Measurements from ENCODE around the gene TASL.
"Not testable (repeated sequence)": the region's sequence is repeated elsewhere in the genome, so short reads cannot be mapped to it uniquely, and the experiment has no call there.

The TASL gene

DNA sequence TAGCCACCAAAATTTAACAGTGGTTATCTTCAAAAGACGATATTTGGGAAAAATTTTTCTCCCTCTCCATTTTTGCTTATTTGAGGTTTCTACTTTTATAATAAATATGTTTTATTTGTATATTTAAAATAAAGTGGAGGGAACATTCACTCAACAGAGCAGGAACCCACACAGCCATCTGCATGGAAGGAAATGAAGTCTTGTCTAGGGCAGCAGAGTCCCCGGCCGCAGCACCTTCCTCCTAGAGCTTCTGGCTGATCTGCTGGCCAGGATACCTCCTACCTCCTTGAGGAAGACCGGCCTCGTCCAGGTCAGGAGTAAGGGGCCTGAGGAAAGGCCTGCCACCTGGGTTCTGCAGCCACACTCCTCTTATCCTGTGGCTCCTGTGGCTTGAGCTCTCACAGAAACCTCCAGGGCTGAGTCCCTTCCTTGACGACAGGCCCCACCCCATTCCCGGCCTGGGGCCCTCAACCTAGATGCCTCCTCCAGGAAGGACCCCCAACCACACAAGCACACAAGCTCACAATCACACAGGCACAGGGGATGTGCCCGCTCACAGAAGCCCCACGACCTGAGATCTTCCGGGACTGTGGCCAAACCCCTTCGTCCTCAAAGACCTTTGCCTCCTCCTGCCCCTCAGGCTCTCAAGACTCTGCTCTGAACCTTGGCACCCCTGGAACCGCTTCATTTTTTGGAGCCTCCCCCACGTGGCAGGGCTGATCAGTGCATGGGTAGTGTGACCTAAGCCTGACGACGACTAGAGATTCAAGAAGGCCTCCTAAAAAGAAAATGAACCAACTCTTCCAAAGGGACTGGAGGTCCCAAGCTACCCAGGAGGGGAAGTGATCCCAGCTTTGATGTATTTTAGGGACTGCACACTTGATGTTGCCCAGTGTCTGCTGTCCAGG is 23.0 kb upstream of the TASL start:
- not testable (repeated sequence) for H3K4me3 ChIP-seq (ENCODE audit: low read depth, low read length); H3K4me1 ChIP-seq (ENCODE audit: control insufficient read depth, insufficient read depth, low read length); H3K36me3 ChIP-seq (ENCODE audit: control insufficient read depth, insufficient read depth, low read length); H3K27me3 ChIP-seq (ENCODE audit: control insufficient read depth, insufficient read depth, low read length); H3K9me3 ChIP-seq (ENCODE audit: control insufficient read depth, insufficient read depth, low read length); H3K9ac ChIP-seq (ENCODE audit: low read depth, low read length)

DNA sequence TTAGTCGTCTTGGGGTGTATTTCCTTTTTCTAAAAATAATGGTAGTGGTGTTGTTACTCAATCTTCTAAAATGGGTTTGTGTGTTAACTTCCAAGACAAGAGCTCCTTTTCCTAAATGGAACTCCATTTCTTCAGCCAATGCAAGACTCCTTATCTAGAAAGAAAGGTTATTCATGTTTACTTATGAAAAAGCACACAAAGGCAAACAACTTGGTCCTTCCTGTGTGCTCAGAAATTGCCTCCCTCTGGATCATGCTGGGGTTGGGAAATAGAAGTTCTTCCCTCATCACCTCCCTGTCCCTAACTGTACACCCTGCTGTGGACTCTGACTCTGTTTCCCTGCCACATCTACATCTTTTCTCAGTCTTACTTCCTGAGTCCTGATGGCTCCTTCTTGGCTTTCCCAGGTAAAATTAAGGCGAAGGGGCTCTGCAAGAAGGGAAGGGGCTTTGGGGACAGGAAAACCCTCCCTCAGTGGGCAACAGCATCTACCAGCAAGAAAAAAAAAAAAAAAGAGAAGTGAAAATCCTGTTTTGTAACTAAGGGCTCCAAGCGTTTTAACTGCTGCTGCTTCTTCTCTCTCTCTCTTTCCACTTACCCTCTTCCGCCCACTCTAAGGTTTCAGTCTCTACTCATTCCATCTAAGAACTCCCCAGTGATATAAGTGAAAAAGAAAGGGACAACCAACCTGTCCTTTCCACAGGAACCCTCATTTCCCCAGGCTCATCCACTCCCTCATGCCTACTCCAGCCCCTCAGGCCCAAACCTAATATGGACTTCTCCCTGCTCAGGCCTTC is 19.8 kb upstream of the TASL start:
- Histone ChIP-seq H3K36me3 (ENCODE audit: control insufficient read depth, insufficient read depth, low read length) (no peaks in the 10 kb centered on the region), H3K4me1 (ENCODE audit: control insufficient read depth, insufficient read depth, low read length) (no peaks in the 10 kb centered on the region), H3K9me3 (ENCODE audit: control insufficient read depth, insufficient read depth, low read length) (no peaks in the 10 kb centered on the region), H3K27me3 (ENCODE audit: control insufficient read depth, insufficient read depth, low read length) (no peaks in the 10 kb centered on the region), H3K4me3 (ENCODE audit: low read depth, low read length) (no peak overlapping the region), H3K9ac (ENCODE audit: low read depth, low read length) (no peak overlapping the region)

DNA sequence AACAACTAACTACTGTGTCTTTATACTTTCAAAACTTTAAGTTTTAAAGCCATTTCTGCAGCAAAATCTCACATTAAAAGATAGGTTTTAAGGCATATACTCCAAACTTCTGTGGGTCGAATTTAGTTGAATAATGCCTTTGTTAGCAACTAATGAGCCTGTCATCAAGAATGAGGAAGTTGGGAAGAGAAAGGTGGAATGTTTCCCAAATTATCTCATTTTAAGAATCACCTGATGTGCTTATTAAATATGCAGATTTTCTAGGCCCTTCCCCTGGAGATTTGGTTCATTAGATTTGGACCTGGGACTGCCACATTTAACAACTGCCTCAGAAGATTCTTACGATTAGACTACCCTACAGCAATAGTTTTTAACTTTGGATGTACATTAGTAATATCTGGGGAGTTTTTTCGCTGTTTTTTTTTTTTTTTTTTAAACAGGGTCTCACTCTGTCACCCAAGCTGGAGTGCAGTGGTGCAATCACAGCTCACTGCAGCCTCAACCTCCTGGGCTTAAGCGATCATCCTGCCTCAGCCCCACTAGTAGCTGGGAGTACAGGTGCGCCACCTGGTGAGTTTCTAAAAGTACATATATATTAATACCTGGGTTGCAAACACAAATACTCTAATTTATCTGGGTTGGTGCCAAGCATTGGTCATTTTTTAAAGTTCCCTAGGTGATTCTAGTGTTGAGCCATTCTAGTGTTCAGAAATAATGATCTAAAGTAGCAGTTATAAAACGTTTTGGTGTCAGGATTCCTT is 16.1 kb upstream of the TASL start:
- Histone ChIP-seq H3K4me1 (ENCODE audit: control insufficient read depth, insufficient read depth, low read length) (peaks cover 4% of the 10 kb centered on the region), H3K9ac (ENCODE audit: low read depth, low read length) (no peak overlapping the region), H3K4me3 (ENCODE audit: low read depth, low read length) (no peak overlapping the region), H3K9me3 (ENCODE audit: control insufficient read depth, insufficient read depth, low read length) (no peaks in the 10 kb centered on the region), H3K27me3 (ENCODE audit: control insufficient read depth, insufficient read depth, low read length) (no peaks in the 10 kb centered on the region), H3K36me3 (ENCODE audit: control insufficient read depth, insufficient read depth, low read length) (no peaks in the 10 kb centered on the region)

DNA sequence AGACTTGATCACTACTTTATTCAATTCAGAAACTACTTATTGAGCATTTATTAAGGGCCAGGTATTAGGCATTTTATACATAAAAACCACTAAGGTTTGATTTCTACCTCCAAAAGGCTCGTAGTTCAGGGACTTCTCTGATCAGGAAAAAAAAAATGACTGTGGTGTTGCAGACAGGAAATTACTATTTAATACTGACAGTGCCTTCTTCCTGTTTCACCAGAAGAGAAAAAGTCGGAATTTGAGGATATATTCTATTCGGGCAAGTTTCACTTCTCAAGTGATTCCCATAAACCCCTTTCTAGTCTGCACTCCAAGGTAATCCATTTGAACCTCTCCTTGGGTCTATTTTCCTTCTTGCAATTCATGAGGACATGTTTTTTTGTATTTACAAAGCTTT is 15.3 kb upstream of the TASL start:
- no peaks in the 10 kb centered on the region for H3K27me3 ChIP-seq (ENCODE audit: control insufficient read depth, insufficient read depth, low read length)
- H3K9ac ChIP-seq (ENCODE audit: low read depth, low read length): no peak overlapping the region
- peaks cover 4% of the 10 kb centered on the region for H3K4me1 ChIP-seq (ENCODE audit: control insufficient read depth, insufficient read depth, low read length)
- H3K4me3 ChIP-seq (ENCODE audit: low read depth, low read length): no peak overlapping the region
- H3K9me3 ChIP-seq (ENCODE audit: control insufficient read depth, insufficient read depth, low read length): no peaks in the 10 kb centered on the region
- H3K36me3 ChIP-seq (ENCODE audit: control insufficient read depth, insufficient read depth, low read length): no peaks in the 10 kb centered on the region

DNA sequence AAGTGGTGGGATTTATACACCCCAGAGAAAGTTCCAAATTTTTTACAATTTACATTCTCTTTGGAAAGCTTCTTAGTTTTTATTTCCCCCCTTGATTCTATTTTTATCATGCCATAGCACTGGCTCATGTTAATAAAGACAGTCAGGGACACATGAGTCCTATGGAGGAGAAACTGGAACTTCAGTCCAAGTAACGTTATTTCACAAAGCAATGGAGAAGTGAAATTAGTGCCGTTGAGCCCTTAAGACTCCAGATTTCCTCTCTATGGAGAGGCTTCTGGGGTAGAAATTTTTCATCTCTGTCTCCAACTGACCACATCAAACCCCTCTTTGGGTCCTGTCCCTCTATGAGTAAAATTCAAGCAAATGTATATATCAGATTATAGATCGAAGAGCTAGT is 12.8 kb upstream of the TASL start:
- Histone ChIP-seq H3K4me1 (ENCODE audit: control insufficient read depth, insufficient read depth, low read length) (peaks cover 4% of the 10 kb centered on the region), H3K9me3 (ENCODE audit: control insufficient read depth, insufficient read depth, low read length) (no peaks in the 10 kb centered on the region), H3K27me3 (ENCODE audit: control insufficient read depth, insufficient read depth, low read length) (no peaks in the 10 kb centered on the region), H3K4me3 (ENCODE audit: low read depth, low read length) (no peak overlapping the region), H3K36me3 (ENCODE audit: control insufficient read depth, insufficient read depth, low read length) (no peaks in the 10 kb centered on the region), H3K9ac (ENCODE audit: low read depth, low read length) (no peak overlapping the region)

DNA sequence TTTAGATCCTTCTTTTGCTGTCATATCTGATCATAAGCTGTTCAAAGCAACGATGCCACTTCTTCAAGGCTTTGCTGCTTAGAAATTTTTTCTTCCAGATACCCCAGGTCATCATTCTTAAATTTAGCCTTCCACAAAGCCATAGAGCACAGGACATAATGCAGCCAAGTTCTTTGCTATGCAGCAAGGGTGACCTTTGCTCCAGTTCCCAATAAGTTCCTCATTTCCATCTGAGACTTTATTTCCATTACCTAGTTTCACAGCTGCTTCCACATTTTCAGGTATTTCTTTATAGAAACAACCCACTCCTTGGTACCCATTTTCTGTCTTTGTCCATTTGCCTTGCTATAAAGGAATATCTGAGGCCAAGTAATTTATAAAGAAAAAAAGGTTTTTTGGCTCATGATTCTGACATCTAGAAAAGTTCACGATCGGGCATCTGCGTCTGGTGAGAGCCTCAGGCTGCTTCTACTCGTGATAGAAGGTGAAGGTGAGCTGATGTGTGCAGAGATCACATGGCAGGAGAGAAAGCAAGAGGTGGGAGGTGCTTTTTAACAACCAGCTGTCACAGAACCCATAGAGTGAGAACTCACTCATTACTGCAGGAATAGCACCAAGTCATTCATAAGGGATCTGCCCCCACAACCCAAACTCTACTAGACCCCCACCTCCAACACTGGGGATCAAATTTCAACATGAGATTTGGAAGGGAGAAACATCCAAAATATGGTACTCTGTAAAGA is 11.8 kb upstream of the TASL start:
- Histone ChIP-seq H3K36me3 (ENCODE audit: control insufficient read depth, insufficient read depth, low read length) (no peaks in the 10 kb centered on the region), H3K4me1 (ENCODE audit: control insufficient read depth, insufficient read depth, low read length) (peaks cover 4% of the 10 kb centered on the region), H3K9ac (ENCODE audit: low read depth, low read length) (no peak overlapping the region), H3K27me3 (ENCODE audit: control insufficient read depth, insufficient read depth, low read length) (no peaks in the 10 kb centered on the region), H3K4me3 (ENCODE audit: low read depth, low read length) (no peak overlapping the region), H3K9me3 (ENCODE audit: control insufficient read depth, insufficient read depth, low read length) (no peaks in the 10 kb centered on the region)

DNA sequence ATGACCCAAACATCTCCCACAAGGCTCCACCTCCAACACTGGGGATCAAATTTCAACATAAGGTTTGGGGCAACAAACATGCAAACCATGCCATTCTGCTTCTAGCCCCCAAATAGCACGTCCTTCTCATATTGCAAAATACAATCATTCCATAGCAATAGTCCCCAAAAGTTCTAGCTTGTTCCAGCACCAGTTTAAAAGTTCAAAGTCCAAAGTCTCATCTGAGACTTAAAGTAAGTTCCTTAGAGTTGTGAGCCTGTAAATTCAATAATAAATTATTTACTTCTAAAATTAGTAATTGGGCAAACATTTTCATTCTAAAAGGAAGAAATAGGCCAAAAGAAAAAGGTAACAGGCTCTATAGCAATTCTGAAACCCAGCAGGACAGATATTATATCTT is 8.9 kb upstream of the TASL start:
- Histone ChIP-seq H3K4me3 (ENCODE audit: low read depth, low read length) (no peak overlapping the region), H3K36me3 (ENCODE audit: control insufficient read depth, insufficient read depth, low read length) (no peaks in the 10 kb centered on the region), H3K27me3 (ENCODE audit: control insufficient read depth, insufficient read depth, low read length) (no peaks in the 10 kb centered on the region), H3K4me1 (ENCODE audit: control insufficient read depth, insufficient read depth, low read length) (peaks cover 4% of the 10 kb centered on the region), H3K9ac (ENCODE audit: low read depth, low read length) (no peak overlapping the region), H3K9me3 (ENCODE audit: control insufficient read depth, insufficient read depth, low read length) (no peaks in the 10 kb centered on the region)

DNA sequence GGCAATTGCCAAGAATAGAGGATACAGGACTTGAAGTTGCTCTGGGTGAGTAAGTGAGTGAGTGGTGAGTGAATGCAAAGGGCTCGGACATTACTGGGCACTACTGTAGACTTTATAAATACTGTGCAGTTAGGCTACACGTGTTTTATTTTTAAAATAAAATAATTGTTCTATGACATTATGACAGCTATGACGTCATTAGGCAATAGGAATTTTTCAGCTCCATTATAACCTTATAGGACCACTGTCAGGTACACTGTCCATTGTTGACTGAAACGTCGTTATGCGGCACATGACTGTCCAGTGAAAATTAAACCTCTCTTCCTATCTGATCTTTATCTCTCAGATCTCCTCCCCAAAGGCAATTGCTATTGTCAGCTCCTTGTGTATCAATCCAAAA is 5.1 kb upstream of the TASL start:
- Histone ChIP-seq H3K4me3 (ENCODE audit: low read depth, low read length) (no peak overlapping the region), H3K36me3 (ENCODE audit: control insufficient read depth, insufficient read depth, low read length) (no peaks in the 10 kb centered on the region), H3K9me3 (ENCODE audit: control insufficient read depth, insufficient read depth, low read length) (no peaks in the 10 kb centered on the region), H3K27me3 (ENCODE audit: control insufficient read depth, insufficient read depth, low read length) (no peaks in the 10 kb centered on the region), H3K9ac (ENCODE audit: low read depth, low read length) (no peak overlapping the region), H3K4me1 (ENCODE audit: control insufficient read depth, insufficient read depth, low read length) (no peaks in the 10 kb centered on the region)

DNA sequence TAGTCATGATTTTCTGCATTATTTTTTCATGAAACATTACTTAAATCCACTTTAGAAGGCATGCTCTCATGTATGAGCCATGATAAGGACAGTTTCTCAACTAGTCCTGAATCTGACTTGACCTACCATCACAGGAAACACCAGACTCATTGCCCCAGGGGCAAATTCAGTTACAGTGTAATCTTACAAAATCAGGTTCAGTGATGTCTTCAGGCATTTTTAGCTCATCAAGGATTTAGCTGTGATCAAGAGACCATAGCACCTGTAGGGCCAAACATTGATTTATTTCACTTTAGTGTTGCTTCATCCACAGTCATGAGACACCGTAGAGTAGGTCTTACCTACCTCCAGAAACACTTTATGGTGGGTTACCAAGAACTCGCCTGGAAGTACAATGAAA is 3.1 kb upstream of the TASL start:
- H3K27me3 ChIP-seq (ENCODE audit: control insufficient read depth, insufficient read depth, low read length): no peaks in the 10 kb centered on the region
- no peaks in the 10 kb centered on the region for H3K9me3 ChIP-seq (ENCODE audit: control insufficient read depth, insufficient read depth, low read length)
- H3K36me3 ChIP-seq (ENCODE audit: control insufficient read depth, insufficient read depth, low read length): no peaks in the 10 kb centered on the region
- H3K4me1 ChIP-seq (ENCODE audit: control insufficient read depth, insufficient read depth, low read length): no peaks in the 10 kb centered on the region
- H3K9ac ChIP-seq (ENCODE audit: low read depth, low read length): no peak overlapping the region
- H3K4me3 ChIP-seq (ENCODE audit: low read depth, low read length): no peak overlapping the region

DNA sequence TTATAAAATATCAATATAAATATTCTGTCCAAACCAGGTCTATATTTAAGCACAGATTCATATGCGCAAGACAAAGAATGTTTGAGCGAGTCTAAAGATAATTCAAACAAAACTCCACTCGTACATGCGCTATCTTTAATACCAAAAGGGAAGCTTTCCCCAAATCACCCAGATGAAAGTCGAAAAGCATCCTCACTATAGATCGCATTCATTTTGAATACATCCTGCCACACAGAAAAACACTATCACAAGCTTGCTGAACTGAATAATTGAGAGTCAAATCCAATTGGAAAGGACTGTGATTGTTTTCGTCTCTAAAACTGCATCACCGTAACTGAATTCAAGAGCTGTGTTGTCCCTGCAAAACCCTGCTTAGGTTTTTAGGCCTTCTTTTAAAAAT is 685 bp downstream of the TASL start:
- no peak overlapping the region for H3K4me3 ChIP-seq (ENCODE audit: low read depth, low read length)
- H3K9me3 ChIP-seq (ENCODE audit: control insufficient read depth, insufficient read depth, low read length): no peaks in the 10 kb centered on the region
- no peak overlapping the region for H3K9ac ChIP-seq (ENCODE audit: low read depth, low read length)
- H3K36me3 ChIP-seq (ENCODE audit: control insufficient read depth, insufficient read depth, low read length): no peaks in the 10 kb centered on the region
- no peaks in the 10 kb centered on the region for H3K27me3 ChIP-seq (ENCODE audit: control insufficient read depth, insufficient read depth, low read length)
- H3K4me1 ChIP-seq (ENCODE audit: control insufficient read depth, insufficient read depth, low read length): no peaks in the 10 kb centered on the region

DNA sequence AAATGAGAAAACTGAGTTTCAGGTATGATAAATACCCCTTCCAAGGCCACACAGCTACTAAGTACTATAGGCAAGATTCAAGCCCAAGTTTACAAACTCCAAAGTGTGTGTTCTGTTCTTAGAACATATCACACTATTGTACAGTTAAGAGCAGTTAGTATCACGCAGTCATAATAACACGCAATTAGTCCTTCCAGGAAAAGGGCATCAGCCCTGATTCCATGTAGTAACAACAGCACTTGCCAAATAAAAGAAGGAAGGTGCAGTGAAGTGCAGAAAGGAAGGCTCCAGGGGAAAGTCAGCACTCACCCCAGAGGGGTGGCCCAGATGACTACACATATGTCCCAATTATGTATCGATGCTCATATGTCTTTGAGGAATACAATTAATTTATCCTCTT is 4.4 kb downstream of the TASL start:
- H3K9ac ChIP-seq (ENCODE audit: low read depth, low read length): no peak overlapping the region
- no peak overlapping the region for H3K4me3 ChIP-seq (ENCODE audit: low read depth, low read length)
- H3K36me3 ChIP-seq (ENCODE audit: control insufficient read depth, insufficient read depth, low read length): no peaks in the 10 kb centered on the region

More for the DNA sequence above, 4.4 kb downstream of the TASL start:
- Histone ChIP-seq H3K4me1 (ENCODE audit: control insufficient read depth, insufficient read depth, low read length) (no peaks in the 10 kb centered on the region), H3K9me3 (ENCODE audit: control insufficient read depth, insufficient read depth, low read length) (no peaks in the 10 kb centered on the region), H3K27me3 (ENCODE audit: control insufficient read depth, insufficient read depth, low read length) (no peaks in the 10 kb centered on the region)
